ENCODE data around the gene ZDHHC12.

The ZDHHC12 gene

DNA sequence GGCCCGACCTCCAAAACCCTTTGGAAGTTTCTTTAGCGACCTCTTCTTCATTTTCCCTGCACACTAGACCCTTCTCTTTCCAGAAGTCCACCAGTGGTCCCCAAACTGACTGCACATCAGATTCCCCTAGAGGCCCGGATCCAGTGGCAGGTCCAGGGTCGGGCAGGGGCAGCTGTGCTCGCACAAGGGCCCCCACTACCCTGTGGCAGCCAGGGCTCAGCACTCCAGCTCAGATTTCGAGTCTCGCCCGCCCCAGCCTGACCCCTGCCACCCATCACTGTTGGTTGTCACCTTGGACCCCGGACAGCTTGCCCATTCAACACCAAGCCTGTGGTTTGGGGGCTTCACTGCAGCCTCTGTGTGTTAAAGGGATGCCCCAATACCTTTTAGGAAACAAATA lies 7.8 kb upstream of the ZDHHC12 start:
- no peak for ATAC-seq
- TF ChIP-seq ZFP30 (CRISPR knock-in tag; IDR thresholded peaks at IDR 0.05) (no peak), ZNF565 (CRISPR knock-in tag; conservative IDR thresholded peaks at IDR 0.05; ENCODE audit: low read depth) (no peak), RARB (CRISPR knock-in tag; IDR thresholded peaks at IDR 0.05) (no peak), ARNTL (CRISPR knock-in tag; IDR thresholded peaks at IDR 0.05; ENCODE audit: borderline replicate concordance, low read depth) (no peak), ESRRG (CRISPR knock-in tag; IDR thresholded peaks at IDR 0.05) (no peak), TCF4 (CRISPR knock-in tag; IDR thresholded peaks at IDR 0.05; ENCODE audit: borderline replicate concordance) (no peak), OSR1 (CRISPR knock-in tag; IDR thresholded peaks at IDR 0.05) (no peak), GLIS3 (CRISPR knock-in tag; IDR thresholded peaks at IDR 0.05) (no peak), PPARA (CRISPR knock-in tag; IDR thresholded peaks at IDR 0.05; ENCODE audit: borderline replicate concordance) (no peak), ISL1 (CRISPR knock-in tag; IDR thresholded peaks at IDR 0.05) (no peak), SNAI2 (CRISPR knock-in tag; IDR thresholded peaks at IDR 0.05) (no peak), ZNF70 (CRISPR knock-in tag; IDR thresholded peaks at IDR 0.05) (no peak)
- TF ChIP-seq, protein P1, sequence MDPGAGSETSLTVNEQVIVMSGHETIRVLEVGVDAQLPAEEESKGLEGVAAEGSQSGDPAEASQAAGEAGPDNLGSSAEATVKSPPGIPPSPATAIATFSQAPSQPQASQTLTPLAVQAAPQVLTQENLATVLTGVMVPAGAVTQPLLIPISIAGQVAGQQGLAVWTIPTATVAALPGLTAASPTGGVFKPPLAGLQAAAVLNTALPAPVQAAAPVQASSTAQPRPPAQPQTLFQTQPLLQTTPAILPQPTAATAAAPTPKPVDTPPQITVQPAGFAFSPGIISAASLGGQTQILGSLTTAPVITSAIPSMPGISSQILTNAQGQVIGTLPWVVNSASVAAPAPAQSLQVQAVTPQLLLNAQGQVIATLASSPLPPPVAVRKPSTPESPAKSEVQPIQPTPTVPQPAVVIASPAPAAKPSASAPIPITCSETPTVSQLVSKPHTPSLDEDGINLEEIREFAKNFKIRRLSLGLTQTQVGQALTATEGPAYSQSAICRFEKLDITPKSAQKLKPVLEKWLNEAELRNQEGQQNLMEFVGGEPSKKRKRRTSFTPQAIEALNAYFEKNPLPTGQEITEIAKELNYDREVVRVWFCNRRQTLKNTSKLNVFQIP (CRISPR knock-in tag; IDR thresholded peaks at IDR 0.05; ENCODE audit: borderline replicate concordance, low read depth): no peak
- TF ChIP-seq, protein P2, sequence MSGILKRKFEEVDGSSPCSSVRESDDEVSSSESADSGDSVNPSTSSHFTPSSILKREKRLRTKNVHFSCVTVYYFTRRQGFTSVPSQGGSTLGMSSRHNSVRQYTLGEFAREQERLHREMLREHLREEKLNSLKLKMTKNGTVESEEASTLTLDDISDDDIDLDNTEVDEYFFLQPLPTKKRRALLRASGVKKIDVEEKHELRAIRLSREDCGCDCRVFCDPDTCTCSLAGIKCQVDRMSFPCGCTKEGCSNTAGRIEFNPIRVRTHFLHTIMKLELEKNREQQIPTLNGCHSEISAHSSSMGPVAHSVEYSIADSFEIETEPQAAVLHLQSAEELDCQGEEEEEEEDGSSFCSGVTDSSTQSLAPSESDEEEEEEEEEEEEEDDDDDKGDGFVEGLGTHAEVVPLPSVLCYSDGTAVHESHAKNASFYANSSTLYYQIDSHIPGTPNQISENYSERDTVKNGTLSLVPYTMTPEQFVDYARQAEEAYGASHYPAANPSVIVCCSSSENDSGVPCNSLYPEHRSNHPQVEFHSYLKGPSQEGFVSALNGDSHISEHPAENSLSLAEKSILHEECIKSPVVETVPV (CRISPR knock-in tag; IDR thresholded peaks at IDR 0.05): no peak
- TF ChIP-seq, protein P3, sequence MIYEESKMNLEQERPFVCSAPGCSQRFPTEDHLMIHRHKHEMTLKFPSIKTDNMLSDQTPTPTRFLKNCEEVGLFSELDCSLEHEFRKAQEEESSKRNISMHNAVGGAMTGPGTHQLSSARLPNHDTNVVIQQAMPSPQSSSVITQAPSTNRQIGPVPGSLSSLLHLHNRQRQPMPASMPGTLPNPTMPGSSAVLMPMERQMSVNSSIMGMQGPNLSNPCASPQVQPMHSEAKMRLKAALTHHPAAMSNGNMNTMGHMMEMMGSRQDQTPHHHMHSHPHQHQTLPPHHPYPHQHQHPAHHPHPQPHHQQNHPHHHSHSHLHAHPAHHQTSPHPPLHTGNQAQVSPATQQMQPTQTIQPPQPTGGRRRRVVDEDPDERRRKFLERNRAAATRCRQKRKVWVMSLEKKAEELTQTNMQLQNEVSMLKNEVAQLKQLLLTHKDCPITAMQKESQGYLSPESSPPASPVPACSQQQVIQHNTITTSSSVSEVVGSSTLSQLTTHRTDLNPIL (CRISPR knock-in tag; IDR thresholded peaks at IDR 0.05; ENCODE audit: low read depth): no peak

DNA sequence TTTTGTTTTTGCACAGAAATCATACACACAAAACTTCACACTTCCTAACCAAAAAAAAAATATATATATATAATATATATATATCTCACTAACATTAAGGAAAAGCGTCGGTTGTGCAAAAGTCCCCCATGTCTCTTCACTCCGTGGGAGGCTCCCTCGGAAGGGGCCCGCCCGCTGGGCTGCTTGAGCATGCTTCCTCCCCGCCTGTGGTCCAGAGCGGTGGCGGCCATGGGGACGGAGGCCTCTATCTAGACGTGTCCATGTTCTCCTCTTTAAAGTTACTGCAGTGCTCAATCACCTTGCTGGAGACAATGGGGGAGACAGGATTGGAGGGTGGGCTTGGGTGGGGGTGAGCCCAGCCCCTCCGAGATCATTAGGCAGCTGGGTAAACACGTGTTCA lies 7.2 kb upstream of the ZDHHC12 start:
- TF ChIP-seq TSHZ2 (CRISPR knock-in tag; IDR thresholded peaks at IDR 0.05) (no peak), ZNF565 (CRISPR knock-in tag; conservative IDR thresholded peaks at IDR 0.05; ENCODE audit: low read depth) (no peak), ZC3H10 (CRISPR knock-in tag; IDR thresholded peaks at IDR 0.05) (no peak), ESRRG (CRISPR knock-in tag; IDR thresholded peaks at IDR 0.05) (no peak), CSDC2 (CRISPR knock-in tag; IDR thresholded peaks at IDR 0.05) (no peak), ISL1 (CRISPR knock-in tag; IDR thresholded peaks at IDR 0.05) (no peak), TCF4 (CRISPR knock-in tag; IDR thresholded peaks at IDR 0.05; ENCODE audit: borderline replicate concordance) (no peak), OSR1 (CRISPR knock-in tag; IDR thresholded peaks at IDR 0.05) (no peak)
- TF ChIP-seq, protein P1 (CRISPR knock-in tag; IDR thresholded peaks at IDR 0.05; ENCODE audit: borderline replicate concordance, low read depth): no peak
- no peak for ATAC-seq

DNA sequence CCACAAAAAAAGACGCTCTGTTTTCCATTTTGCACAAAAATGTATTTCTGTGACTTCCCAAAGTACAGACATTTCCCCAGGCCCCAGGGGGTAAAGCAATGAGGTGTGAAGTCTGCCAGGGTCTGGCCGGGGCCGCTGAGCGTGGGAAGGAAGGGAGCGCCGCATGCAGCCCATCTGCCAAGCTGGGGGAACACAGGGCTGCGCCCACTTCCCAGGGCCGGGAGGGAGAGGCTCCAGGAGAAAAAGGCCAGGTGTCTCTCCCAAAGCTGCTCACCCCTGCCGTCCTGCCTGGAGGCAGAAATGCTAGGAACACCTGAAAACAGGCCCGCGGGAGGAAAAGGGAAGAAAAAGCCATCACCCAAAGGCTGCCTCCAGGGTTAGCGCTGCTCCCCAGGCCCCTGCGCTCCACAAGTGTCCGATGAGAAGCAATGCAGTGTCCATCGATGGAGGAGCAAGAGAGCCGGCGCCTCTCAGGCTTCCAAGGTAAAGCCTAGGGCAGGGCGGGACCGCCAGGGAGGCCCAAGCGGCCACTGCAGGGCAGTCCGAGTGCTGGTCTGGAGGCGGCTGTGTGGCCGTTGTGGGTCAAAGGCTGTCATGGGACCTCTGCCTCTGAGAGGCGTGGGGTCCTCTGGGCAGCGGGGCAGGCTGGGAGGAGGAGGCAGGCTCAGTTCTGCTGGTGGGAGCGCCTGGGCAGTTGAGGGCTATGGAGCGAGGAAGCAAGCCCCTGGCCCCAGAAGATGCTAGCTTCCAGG lies 6.0 kb upstream of the ZDHHC12 start:
- no peak for ATAC-seq
- TF ChIP-seq ZNF70 (CRISPR knock-in tag; IDR thresholded peaks at IDR 0.05): peak; percentile 66; the same call in 1 of the 2 replicates
- TF ChIP-seq, protein P3 (CRISPR knock-in tag; IDR thresholded peaks at IDR 0.05; ENCODE audit: low read depth): no peak

Measured in SK-N-SH treated with all-trans-retinoic acid at 6 μM for 48 hours (cell line).